Cardiac muscle cell (in vitro differentiated cells and primary cell): ENCODE results near the gene TCF7. TPM values are rescaled to one million over a fixed set of nuclear protein-coding genes. Genes with fewer than 3 reads are reported as not detected.

Experiments
- DNase-seq, 2 donors: peaks; one replicate each; pipeline versions ENCODE4 v3.0.0 to v3.0.0-alpha.2; 2010 to 2017; ENCODE audit warnings: low read depth in 1 of 2, low spot score in 1 of 2
- H3K27ac ChIP-seq: fragments of 200-600 bp; sonication (generic); 2 replicates; pipeline ENCODE4 v1.5.1; 2016
- H3K27me3 ChIP-seq: fragments of 200-600 bp; sonication (generic); 2 replicates; pipeline ENCODE4 v1.6.0; 2016; ENCODE audit warnings: control low read depth
- H3K36me3 ChIP-seq: fragments of 200-600 bp; sonication (generic); 2 replicates; pipeline ENCODE4 v1.5.1; 2016; ENCODE audit warnings: control low read depth
- H3K4me1 ChIP-seq: fragments of 200-600 bp; sonication (generic); 2 replicates; pipeline ENCODE4 v1.8.1; 2017; ENCODE audit warnings: low read depth, mild to moderate bottlenecking, mixed run types
- H3K4me3 ChIP-seq: fragments of 200-600 bp; sonication (generic); 2 replicates; pipeline ENCODE4 v1.5.1; 2016; ENCODE audit warnings: mild to moderate bottlenecking
- H3K9me3 ChIP-seq: fragments of 200-600 bp; sonication (generic); 2 replicates; pipeline ENCODE4 v1.5.1; 2017; ENCODE audit warnings: low read depth, mild to moderate bottlenecking, control low read depth
- polyA plus RNA-seq: library from polyadenylated mRNA; unstranded; fragments of >200 nt; fragmentation: Nextera tagmentation; extraction: Ambion mirVana; gene quantifications from 2 replicates; pipeline ENCODE4 v1.2.1, GENCODE V29; 2016
- total RNA-seq: library from RNA; depleted of rRNA; stranded (reverse); fragments of >200 nt; gene quantifications from 2 replicates; pipeline ENCODE4 v1.2.3, GENCODE V29; 2016
- TF ChIP-seq, protein P1 (sequence below): IDR thresholded peaks from 2 replicates; pipeline ENCODE4 v1.5.1; 2012; ENCODE audit warnings: low read depth, mild to moderate bottlenecking, low read length

TCF7 gene
- total and polyA plus RNA-seq, 2 experiments from 2014 or later, result 6.8 to 28.9 TPM

DNA sequence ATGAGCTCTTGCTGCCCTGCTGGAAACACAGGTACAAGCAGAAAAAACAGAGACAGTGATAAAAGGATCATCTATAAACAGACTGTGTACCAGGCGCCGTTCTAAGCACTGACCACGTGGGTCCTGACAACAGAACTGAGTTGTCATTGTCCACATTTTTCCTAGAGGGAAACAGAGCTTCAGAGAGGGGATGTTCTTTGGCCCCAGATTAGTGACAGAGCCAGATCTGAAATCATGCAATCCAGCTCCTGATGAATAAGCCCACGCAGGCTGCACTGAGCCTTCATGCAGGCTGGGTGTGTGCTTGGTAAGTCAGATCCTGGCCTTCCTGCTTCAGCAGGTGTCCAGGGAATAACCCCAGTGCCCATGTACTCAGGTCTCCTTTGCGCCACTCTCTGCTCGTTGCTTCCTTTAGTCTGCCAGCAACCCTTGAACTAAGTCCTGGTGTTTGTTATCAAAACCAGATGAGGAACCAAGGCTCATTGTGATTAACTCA lies 22.8 kb upstream of the TCF7 start:
- no peak overlapping the region for H3K4me3 ChIP-seq
- H3K4me1 ChIP-seq, result no peaks in the 10 kb centered on the region
- no peaks in the 10 kb centered on the region for H3K9me3 ChIP-seq
- no peaks in the 10 kb centered on the region for H3K27me3 ChIP-seq
- no peak for DNase-seq
- TF ChIP-seq, protein P1, sequence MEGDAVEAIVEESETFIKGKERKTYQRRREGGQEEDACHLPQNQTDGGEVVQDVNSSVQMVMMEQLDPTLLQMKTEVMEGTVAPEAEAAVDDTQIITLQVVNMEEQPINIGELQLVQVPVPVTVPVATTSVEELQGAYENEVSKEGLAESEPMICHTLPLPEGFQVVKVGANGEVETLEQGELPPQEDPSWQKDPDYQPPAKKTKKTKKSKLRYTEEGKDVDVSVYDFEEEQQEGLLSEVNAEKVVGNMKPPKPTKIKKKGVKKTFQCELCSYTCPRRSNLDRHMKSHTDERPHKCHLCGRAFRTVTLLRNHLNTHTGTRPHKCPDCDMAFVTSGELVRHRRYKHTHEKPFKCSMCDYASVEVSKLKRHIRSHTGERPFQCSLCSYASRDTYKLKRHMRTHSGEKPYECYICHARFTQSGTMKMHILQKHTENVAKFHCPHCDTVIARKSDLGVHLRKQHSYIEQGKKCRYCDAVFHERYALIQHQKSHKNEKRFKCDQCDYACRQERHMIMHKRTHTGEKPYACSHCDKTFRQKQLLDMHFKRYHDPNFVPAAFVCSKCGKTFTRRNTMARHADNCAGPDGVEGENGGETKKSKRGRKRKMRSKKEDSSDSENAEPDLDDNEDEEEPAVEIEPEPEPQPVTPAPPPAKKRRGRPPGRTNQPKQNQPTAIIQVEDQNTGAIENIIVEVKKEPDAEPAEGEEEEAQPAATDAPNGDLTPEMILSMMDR, result no peak
- no peak overlapping the region for H3K27ac ChIP-seq
- no peaks in the 10 kb centered on the region for H3K36me3 ChIP-seq

DNA sequence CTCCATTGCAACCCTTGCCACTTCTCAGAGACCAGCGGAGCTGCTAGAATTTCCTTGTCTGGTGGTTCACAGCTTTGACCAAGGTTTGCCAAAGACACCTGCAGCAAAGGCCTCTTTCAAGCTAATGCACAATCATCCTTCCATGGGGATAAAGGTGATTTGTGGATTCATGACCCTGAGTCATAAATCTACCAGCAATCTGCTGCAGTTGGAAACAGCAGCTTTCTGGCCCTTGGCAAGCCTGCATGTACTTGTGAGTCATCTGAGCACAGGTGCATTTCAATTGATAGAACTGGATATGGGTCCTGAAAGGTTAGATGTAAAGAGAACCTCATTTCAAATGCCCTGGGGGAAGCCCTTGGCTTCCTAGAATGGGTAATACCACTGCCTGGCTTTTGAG lies 21.6 kb upstream of the TCF7 start:
- TF ChIP-seq, protein P1, result no peak
- no peak for DNase-seq
- no peaks in the 10 kb centered on the region for H3K9me3 ChIP-seq
- no peak overlapping the region for H3K27ac ChIP-seq
- H3K27me3 ChIP-seq, result no peaks in the 10 kb centered on the region
- no peak overlapping the region for H3K4me3 ChIP-seq
- H3K36me3 ChIP-seq, result no peaks in the 10 kb centered on the region
- H3K4me1 ChIP-seq, result no peaks in the 10 kb centered on the region

DNA sequence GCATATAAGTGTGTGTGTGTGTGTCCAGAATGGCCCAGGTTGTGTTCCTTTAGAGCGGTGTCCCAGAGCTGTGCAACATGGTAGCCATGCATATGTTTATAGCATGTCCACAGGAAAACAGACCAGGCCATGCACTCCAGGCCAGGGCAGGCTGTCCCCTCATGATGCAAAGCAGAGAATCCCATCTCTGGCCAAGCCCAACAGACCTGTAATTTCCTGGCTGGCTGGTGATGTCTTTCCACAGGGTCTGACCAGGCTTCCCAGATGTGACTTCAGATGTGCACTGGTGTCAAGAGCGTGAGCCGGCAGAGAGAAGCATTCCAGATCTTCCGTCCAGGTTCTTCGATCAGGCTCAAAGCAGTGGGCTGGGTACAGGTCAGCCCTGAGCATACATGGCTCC lies 21.1 kb upstream of the TCF7 start:
- H3K27ac ChIP-seq, result no peak overlapping the region
- TF ChIP-seq, protein P1, result no peak
- H3K9me3 ChIP-seq, result no peaks in the 10 kb centered on the region
- no peak for DNase-seq
- H3K36me3 ChIP-seq, result no peaks in the 10 kb centered on the region
- no peaks in the 10 kb centered on the region for H3K4me1 ChIP-seq
- no peak overlapping the region for H3K4me3 ChIP-seq
- H3K27me3 ChIP-seq, result no peaks in the 10 kb centered on the region

DNA sequence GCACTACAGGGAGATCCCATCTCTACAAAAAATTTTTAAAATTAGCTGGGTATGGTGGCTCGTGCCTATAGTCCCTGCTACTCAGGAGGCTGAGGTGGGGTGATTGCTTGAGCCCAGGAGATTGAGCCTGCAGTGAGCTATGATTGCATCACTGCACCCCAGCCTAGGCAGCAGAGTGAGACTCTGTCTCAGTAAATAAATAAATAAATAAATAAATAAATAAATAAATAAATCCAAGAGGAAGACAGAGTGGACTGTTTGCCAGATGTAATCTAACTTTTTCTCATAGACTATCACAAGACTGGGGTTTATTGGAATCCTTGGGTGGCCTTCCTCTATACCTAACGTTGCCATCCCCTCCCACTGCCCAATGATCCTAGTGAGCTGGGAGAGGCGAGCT lies 19.2 kb upstream of the TCF7 start:
- H3K27me3 ChIP-seq, result no peaks in the 10 kb centered on the region
- H3K4me3 ChIP-seq, result no peak overlapping the region
- DNase-seq, result no peak
- H3K9me3 ChIP-seq, result no peaks in the 10 kb centered on the region
- H3K4me1 ChIP-seq, result no peaks in the 10 kb centered on the region
- no peaks in the 10 kb centered on the region for H3K36me3 ChIP-seq
- TF ChIP-seq, protein P1, result no peak
- H3K27ac ChIP-seq, result no peak overlapping the region

DNA sequence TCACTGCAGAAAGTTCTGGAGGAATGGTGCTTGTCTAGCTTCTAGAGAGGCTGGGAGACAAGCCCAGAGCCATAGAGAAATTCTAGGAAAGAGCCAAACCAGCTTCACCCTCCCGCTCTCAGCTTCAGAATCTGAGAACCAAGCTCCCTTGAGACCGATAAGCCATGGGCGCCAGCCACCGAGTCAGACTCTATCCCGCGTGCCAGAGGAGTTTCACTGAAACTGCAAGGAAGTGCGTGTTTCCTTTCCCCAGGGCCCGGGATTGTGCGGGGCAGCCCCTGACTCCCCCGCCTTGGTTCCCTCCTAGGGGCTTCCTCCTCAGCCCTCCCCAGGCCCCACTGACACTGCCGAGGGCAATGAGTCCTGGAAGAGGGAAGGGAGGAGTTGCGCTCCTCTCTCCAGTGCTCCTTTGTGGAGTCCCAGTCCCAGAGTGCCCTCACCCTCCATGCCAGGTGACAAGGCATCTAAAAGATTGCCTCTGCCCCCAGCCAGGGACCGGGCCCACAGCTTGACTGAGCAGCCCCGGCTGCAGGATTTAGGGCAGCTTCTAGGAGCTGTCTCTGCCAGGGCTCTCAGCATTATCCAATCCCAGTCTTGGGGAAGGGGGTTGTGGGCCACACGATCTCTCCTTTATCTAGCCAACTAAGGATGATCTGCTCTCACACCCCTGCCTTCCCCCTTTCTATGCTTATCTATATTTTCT lies 18.4 kb upstream of the TCF7 start:
- Histone ChIP-seq H3K27ac (no peak overlapping the region), H3K36me3 (no peaks in the 10 kb centered on the region), H3K4me1 (no peaks in the 10 kb centered on the region), H3K9me3 (no peaks in the 10 kb centered on the region), H3K27me3 (no peaks in the 10 kb centered on the region), H3K4me3 (no peak overlapping the region)
- TF ChIP-seq, protein P1, result no peak
- peak in 1 of 2 donors; percentile 70 for DNase-seq
